Stimulated activated CD4-positive, alpha-beta T cell treated with anti-CD3 and anti-CD28 coated beads, Interleukin-2, amount 100 ng/mL, for 4 hours (primary cell): Measurements from ENCODE around the gene EMD.
"Not testable (repeated sequence)": the region's sequence is repeated elsewhere in the genome, so short reads cannot be mapped to it uniquely, and the experiment has no call there.

ENCODE experiments used
- DNase-seq: peaks from one replicate; pipeline ENCODE4 v3.0.0-alpha.2; 2020; ENCODE audit warnings: low read depth

Gene EMD

DNA sequence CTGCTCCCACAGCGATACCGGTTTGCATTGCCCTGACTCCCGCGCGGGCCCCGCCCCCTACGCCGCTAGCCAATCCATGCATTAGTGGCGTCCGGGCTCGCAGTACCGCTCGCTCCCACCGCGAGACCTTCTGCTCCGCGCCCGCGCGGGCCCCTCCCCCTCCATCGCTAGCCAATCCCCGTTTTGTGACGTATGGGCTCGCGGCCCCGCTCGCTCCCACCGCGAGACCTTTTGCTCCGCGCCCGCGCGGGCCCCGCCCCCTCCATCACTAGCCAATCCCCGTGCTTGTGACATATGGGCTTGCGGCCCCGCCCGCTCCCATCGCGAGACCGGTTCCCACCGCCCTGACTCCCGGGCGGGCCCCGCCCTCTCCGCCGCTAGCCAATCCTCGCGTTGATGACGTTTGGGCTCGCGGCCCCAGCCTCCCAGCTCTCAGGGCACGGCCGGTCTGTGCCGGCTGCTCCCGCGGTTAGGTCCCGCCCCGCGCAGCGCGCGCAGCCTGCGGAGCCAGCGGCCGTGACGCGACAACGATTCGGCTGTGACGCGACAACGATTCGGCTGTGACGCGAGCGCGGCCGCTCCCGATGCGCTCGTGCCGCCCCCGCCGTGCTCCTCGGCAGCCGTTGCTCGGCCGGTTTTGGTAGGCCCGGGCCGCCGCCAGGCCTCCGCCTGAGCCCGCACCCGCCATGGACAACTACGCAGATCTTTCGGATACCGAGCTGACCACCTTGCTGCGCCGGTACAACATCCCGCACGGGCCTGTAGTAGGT lies at the start of gene EMD:
TSS of gene EMD (plus strand) at position 497 of the 770 bp plus-strand sequence. CDS start at position 687, 190 bp downstream.
- DNase-seq = peak; percentile 93

GRCh38 chrX:154332561-154332960 lies 46.5 kb upstream of the EMD start:
- no peak for DNase-seq

GRCh38 chrX:154333116-154333515 lies 46.0 kb upstream of the EMD start:
- DNase-seq = no peak

- DNase-seq = no peak
Measured at GRCh38 chrX:154333837-154334271, 45.2 kb upstream of the EMD start.

DNA sequence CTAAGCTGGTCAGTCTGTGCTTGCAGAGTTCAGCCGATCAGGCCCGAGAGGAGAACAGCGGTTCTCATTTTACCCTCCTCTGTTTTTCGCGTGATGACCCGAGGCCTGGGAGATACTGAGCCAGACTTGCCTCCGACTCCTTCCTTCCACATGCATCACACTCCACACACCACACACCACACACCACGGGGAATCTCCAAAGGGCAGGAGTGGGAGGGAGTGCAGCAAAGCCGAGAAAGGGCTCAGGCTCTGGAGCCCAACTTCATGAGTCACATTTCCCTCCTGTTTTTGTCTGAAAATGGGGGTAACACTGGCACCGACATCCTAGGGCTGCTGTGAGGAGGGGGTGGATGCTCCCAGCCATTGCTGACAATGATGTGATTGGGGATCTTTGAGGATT lies 44.6 kb upstream of the EMD start:
- DNase-seq = no peak

GRCh38 chrX:154341399-154342298 lies 37.4 kb upstream of the EMD start:
- DNase-seq = not testable (repeated sequence)

DNA sequence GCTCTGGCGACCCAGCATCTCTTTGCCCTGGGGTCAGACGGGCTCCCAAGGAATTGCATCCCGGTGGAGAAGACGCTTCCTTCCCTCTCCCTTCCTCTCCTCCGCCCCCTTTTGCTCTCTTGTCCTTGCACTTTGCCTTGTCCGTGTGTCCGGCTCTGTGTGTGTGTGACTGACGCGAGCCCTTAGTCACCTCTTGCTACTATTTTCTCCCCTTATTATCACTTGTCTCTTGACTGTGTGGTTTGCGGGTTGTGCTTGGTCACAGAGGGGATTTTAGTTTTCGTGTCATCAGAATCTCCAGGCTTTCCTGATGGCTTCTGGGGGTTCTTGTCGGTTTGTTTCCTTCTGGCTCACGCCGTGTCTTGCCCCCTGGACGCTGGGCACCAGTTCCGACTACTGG lies 36.0 kb upstream of the EMD start:
- DNase-seq = not testable (repeated sequence)

GRCh38 chrX:154343620-154344019 lies 35.5 kb upstream of the EMD start:
- DNase-seq = not testable (repeated sequence)

GRCh38 chrX:154348114-154348531 lies 31.0 kb upstream of the EMD start:
- DNase-seq = no peak

DNA sequence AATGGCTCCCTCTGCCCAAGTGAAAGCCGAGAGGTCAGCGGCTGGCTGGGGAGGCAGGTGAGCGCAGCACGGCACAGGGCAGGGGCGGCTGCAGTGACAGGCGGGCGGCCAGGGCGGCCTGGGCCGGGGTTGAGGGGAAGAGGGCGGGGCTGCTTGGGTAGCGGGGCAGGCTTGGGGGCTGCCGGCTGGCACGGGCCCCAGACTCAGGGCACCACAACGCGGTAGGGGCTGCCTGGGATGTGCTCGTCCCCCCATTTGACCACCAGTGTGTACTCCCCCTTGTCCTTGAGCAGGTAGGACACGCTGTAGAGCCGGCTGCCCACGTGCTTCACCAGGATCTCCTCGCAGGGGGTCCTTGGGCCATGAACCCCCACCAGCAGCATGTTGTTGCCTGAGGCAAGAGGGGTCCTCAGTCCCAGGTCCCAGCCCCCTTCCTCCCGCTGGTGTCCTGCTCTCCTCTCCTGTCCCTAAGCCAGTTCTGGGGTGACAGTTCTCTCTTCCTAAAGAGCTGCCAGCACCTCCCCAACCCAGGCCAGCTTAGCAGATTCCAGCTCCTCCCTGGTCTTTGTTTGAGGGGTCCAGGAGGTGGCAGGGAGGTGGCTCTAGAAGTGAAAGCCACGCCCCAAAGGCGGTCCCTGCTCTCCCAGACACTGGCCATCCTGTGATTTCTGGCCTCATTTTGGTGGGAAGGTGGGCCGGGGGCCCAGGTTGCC lies 30.3 kb upstream of the EMD start:
- no peak for DNase-seq

- no peak for DNase-seq
Measured at GRCh38 chrX:154349359-154349935, 29.6 kb upstream of the EMD start.

- DNase-seq = no peak
Measured at GRCh38 chrX:154349979-154350378, 29.1 kb upstream of the EMD start.

DNA sequence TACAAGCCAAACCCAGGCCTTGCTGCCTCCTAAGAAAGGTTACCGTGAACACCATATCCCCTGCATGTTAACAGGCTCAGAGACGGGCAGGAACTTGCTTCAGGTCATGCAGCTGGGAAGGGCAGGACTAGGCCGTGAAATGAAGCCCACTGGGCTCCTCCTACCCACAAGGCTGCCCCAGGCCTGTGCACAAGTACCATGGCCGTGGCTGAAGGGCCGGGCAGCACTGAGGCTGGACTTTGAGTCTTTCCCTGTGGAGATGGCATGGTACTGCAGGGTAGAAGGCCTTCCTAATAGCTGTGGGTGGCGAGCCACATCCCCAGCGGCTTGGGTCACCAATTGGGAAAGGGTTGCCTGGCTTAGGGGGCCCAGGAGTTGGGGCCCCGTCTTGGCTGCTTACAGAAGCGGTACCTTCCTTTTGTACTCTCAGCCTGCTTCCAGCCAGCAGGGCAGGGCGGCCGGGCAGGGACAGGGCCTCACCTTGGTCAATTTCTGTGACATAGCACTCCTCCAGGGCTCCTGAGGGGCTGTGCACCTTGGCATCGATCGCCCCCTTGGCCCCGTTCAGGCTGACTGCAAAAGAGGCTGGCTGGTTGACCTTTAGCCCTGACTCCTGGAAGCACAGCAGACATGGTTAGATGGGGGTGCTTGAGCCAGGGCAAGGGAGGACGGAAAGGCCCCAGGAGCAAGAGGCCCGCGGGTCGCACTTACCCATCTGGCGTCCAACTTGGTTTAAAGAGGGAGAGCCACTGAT lies 28.5 kb upstream of the EMD start:
- DNase-seq = no peak

DNA sequence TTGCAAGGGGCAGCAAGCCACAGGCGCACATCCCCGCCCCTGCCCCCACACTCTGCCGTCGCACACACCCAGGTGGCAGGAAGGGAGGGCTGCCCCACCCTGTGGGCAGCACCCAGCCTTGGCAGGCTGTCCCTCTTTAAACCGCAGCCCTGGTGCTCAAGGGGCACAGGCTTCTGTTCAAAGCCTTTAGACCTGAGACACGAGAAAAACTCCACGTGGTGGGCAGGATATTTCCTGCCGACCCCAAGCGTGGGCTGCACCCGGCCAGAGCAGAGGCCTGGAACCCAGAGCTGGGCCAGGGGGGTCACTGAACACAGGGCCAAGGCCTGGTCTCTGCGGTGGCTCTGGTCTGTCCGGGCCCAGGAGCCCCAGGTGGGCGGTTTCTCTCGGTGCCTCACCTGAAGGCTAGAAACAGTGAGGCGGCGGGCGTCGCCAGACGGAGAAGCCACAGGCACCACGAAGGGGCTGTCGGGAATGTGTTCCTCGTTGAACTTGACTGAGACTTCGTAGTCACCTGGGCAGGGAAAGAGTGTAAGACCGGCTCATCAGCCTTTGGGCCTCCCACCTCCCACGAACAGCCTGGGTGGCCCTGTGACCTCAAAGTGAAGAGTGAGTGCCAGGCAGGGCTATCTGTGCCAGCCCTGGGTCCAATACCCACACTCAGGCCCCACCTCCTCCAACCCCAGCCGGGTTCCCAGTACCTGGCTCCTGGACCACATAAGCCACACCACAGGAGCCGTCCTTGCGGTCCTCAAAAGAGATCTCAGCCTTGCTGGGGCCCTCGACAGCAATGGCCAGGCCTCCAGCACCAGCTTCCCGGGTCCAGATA lies 27.7 kb upstream of the EMD start:
- DNase-seq = no peak

DNA sequence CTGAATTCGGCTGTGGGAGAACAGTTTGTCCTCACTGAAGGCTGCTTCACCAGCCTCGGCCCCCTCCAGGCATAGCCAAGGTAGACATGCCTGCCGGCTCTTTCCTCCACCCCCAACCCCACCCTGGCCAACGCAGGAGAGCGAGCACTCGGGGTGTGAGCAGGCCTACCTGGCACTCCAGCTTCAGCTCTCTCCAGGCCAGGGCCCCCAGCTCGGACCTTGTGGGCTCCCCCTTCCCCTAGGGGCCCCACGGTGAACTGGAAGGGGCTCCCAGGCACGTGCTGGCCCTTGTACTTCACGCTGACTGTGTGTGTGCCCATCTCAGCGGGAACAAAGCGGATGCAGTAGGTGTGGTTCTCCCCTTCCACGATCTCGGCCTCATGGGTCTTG lies 27.1 kb upstream of the EMD start:
- DNase-seq = no peak

GRCh38 chrX:154352466-154352865 lies 26.6 kb upstream of the EMD start:
- no peak for DNase-seq

DNA sequence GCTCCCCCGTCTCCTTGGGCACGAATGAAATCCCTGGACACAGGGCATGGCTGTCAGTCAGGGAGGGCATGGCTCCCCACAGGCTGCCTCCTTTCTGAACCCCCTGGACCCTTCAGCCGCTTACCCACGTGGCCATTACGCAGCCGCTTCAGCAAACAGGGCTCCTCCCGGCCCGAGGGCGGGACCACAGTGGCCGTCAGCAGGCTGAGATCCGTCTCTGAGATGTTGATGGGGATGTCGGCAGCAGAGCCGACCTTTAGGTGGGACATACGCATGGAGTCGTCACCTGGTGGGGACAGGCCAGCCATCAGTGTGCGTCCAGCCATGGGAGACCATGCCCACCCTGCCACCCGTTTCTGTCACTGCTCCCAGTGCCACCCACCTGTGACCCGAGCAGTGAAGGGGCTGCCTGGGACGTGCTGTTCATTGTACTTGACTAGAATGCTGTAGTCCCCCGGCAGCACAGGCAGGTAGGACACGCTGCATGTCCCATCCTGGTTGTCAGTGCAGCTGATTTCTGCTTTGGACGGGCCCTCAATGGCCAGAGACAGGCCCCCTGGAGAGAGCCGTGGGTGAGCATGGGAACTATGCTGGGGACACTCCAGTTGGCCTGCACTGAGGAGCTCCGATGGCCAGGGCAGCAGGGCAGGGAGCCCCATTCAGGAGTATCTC lies 25.8 kb upstream of the EMD start:
- DNase-seq = no peak

GRCh38 chrX:154354013-154354412 lies 25.1 kb upstream of the EMD start:
- no peak for DNase-seq

- DNase-seq = no peak
Measured at GRCh38 chrX:154354516-154354915, 24.6 kb upstream of the EMD start.
